H9 (cell line): ENCODE results near the gene RIMBP2. TPM values are rescaled to one million over a fixed set of nuclear protein-coding genes. Genes with fewer than 3 reads are reported as not detected.

Experiments
- DNase-seq: peaks from one replicate; pipeline ENCODE4 v3.0.0-alpha.2; 2017
- H2AFZ ChIP-seq: one replicate; pipeline ENCODE4 v1.6.1; 2013; ENCODE audit warnings: mild to moderate bottlenecking, low read length, control low read depth, moderate library complexity
- H2AK5ac ChIP-seq: 2 replicates; pipeline ENCODE4 v1.6.1; 2013; ENCODE audit warnings: low read length, control low read depth, mixed read lengths; ENCODE audit not compliant: insufficient read length
- H2BK120ac ChIP-seq: one replicate; pipeline ENCODE4 v1.6.1; 2013; ENCODE audit warnings: low read depth, mild to moderate bottlenecking, low read length, control low read depth, inconsistent platforms; ENCODE audit not compliant: poor library complexity, severe bottlenecking
- H2BK12ac ChIP-seq: 2 replicates; pipeline ENCODE4 v1.6.1; 2013; ENCODE audit warnings: low read length, control low read depth, mixed read lengths, low read depth; ENCODE audit not compliant: insufficient read length
- H2BK15ac ChIP-seq: 2 replicates; pipeline ENCODE4 v1.6.1; 2013; ENCODE audit warnings: low read depth, low read length, control low read depth
- H2BK20ac ChIP-seq: one replicate; pipeline ENCODE4 v1.6.1; 2013; ENCODE audit warnings: low read depth, mild to moderate bottlenecking, low read length, control low read depth, inconsistent platforms; ENCODE audit not compliant: poor library complexity, severe bottlenecking
- H2BK5ac ChIP-seq: 2 replicates; pipeline ENCODE4 v1.6.1; 2013; ENCODE audit warnings: low read length, control low read depth, mixed read lengths; ENCODE audit not compliant: insufficient read length
- H3K14ac ChIP-seq: 2 replicates; pipeline ENCODE4 v1.6.1; 2013; ENCODE audit warnings: low read length, control low read depth; ENCODE audit not compliant: insufficient read depth
- H3K18ac ChIP-seq: 2 replicates; pipeline ENCODE4 v1.6.1; 2013; ENCODE audit warnings: low read depth, mild to moderate bottlenecking, mixed read lengths, low read length, control low read depth; ENCODE audit not compliant: insufficient read length
- H3K23ac ChIP-seq: 2 replicates; pipeline ENCODE4 v1.6.1; 2013; ENCODE audit warnings: low read length, control low read depth, mixed read lengths, low read depth; ENCODE audit not compliant: insufficient read length
- H3K23me2 ChIP-seq: 2 replicates; pipeline ENCODE4 v1.6.1; 2013; ENCODE audit warnings: low read depth, mild to moderate bottlenecking, mixed read lengths, low read length, control low read depth; ENCODE audit not compliant: insufficient read length, poor library complexity, severe bottlenecking
- H3K27ac ChIP-seq: 2 replicates; pipeline ENCODE4 v1.5.1; 2013; ENCODE audit warnings: low read length, control low read depth, mixed read lengths, low read depth; ENCODE audit not compliant: insufficient read length
- H3K27me3 ChIP-seq: 2 replicates; pipeline ENCODE4 v1.6.1; 2013; ENCODE audit warnings: low read length, control low read depth, inconsistent platforms; ENCODE audit not compliant: insufficient read depth
- H3K4ac ChIP-seq: 2 replicates; pipeline ENCODE4 v1.6.1; 2013; ENCODE audit warnings: low read depth, mild to moderate bottlenecking, control low read depth, inconsistent platforms, low read length, moderate library complexity
- H3K4me1 ChIP-seq: 2 replicates; pipeline ENCODE4 v1.6.1; 2013; ENCODE audit warnings: low read length, control low read depth, inconsistent platforms; ENCODE audit not compliant: insufficient read depth
- H3K4me2 ChIP-seq: 2 replicates; pipeline ENCODE4 v1.6.1; 2013; ENCODE audit warnings: low read length, control low read depth, mixed read lengths; ENCODE audit not compliant: insufficient read length, insufficient read depth
- H3K56ac ChIP-seq: 2 replicates; pipeline ENCODE4 v1.6.1; 2013; ENCODE audit warnings: low read depth, mild to moderate bottlenecking, mixed read lengths, low read length, control low read depth; ENCODE audit not compliant: insufficient read length
- H3K79me1 ChIP-seq: 2 replicates; pipeline ENCODE4 v1.6.1; 2013; ENCODE audit warnings: low read depth, mild to moderate bottlenecking, moderate library complexity, low read length, control low read depth, inconsistent platforms; ENCODE audit not compliant: insufficient read depth, poor library complexity, severe bottlenecking
- H3K79me2 ChIP-seq: 2 replicates; pipeline ENCODE4 v1.6.1; 2013; ENCODE audit warnings: low read length, control low read depth, inconsistent platforms; ENCODE audit not compliant: insufficient read depth
- H3K9ac ChIP-seq: 2 replicates; pipeline ENCODE4 v1.6.1; 2013; ENCODE audit warnings: low read length, control low read depth, mixed read lengths; ENCODE audit not compliant: insufficient read length; ENCODE audit errors: extremely low read depth
- H3K9me3 ChIP-seq: one replicate; pipeline ENCODE4 v1.6.1; 2013; ENCODE audit warnings: low read depth, low read length, inconsistent platforms; ENCODE audit not compliant: control insufficient read depth
- H3T11ph ChIP-seq: one replicate; pipeline ENCODE4 v1.6.1; 2013; ENCODE audit warnings: mild to moderate bottlenecking, low read length, control low read depth, inconsistent platforms
- H4K20me1 ChIP-seq: one replicate; pipeline ENCODE4 v1.6.1; 2013; ENCODE audit not compliant: control insufficient read depth, insufficient read length, insufficient read depth
- H4K5ac ChIP-seq: 2 replicates; pipeline ENCODE4 v1.6.1; 2013; ENCODE audit warnings: low read depth, mild to moderate bottlenecking, mixed read lengths, low read length, control low read depth; ENCODE audit not compliant: insufficient read length
- H4K8ac ChIP-seq: replicated peaks from 2 replicates; pipeline ENCODE4 v1.6.1; 2013; ENCODE audit warnings: low read length, control low read depth, mixed read lengths, low read depth; ENCODE audit not compliant: insufficient read length
- H4K91ac ChIP-seq: 2 replicates; pipeline ENCODE4 v1.6.1; 2013; ENCODE audit warnings: low read depth, mild to moderate bottlenecking, moderate library complexity, mixed read lengths, low read length, control low read depth; ENCODE audit not compliant: insufficient read length
- H3K27ac Mint-ChIP-seq, 3 experiments: 2 replicates in 2 of 3; 3 replicates in 1 of 3; pipeline ENCODE4 v1.8.0; 2020 to 2021; ENCODE audit warnings: mixed read lengths in 3 of 3, mild to moderate bottlenecking in 1 of 3, moderate library complexity in 1 of 3
- H3K27me3 Mint-ChIP-seq: 2 replicates; pipeline ENCODE4 v1.8.0; 2021; ENCODE audit warnings: low read depth, mild to moderate bottlenecking, moderate library complexity, mixed read lengths
- H3K36me3 Mint-ChIP-seq, 3 experiments: 2 replicates in 2 of 3; 3 replicates in 1 of 3; pipeline ENCODE4 v1.8.0; 2020 to 2021; ENCODE audit warnings: low read depth in 3 of 3, mixed read lengths in 3 of 3; ENCODE audit not compliant: insufficient read depth in 1 of 3
- H3K4me1 Mint-ChIP-seq, 2 experiments: 2 replicates each; pipeline ENCODE4 v1.8.0; 2020; ENCODE audit warnings: mixed read lengths in 2 of 2
- H3K4me3 Mint-ChIP-seq, 2 experiments: 2 replicates in 1 of 2; 3 replicates in 1 of 2; pipeline ENCODE4 v1.8.0; 2020 to 2021; ENCODE audit warnings: mild to moderate bottlenecking in 2 of 2, mixed read lengths in 2 of 2, moderate library complexity in 1 of 2
- H3K9me3 Mint-ChIP-seq, 2 experiments: 2 replicates in 1 of 2; 3 replicates in 1 of 2; pipeline ENCODE4 v1.8.0; 2020; ENCODE audit warnings: mild to moderate bottlenecking in 2 of 2, mixed read lengths in 2 of 2, moderate library complexity in 1 of 2
- WGBS: extraction: QIAGEN DNeasy Blood & Tissue Kit; methylation state at CpG from one replicate; pipeline ENCODE4 v1.1.7; 2013; ENCODE audit warnings: missing lambda C conversion rate, low lambda C conversion rate, mixed read lengths; ENCODE audit not compliant: insufficient read length; ENCODE audit errors: extremely low coverage; 5-methylcytosine and 5-hydroxymethylcytosine counted together
- total RNA-seq: library from RNA; stranded (reverse); gene quantifications from 2 replicates; pipeline ENCODE4 v1.2.1, GENCODE V29; 2021
- TF ChIP-seq, protein P1 (sequence below): fragments of 200-600 bp; sonication (generic); conservative IDR thresholded peaks from 3 replicates; pipeline ENCODE4 v1.8.0; 2021; ENCODE audit warnings: antibody characterized with exemption, mild to moderate bottlenecking

The RIMBP2 gene
- total RNA-seq, 1 experiment from 2014 or later, result 0.70 TPM

DNA sequence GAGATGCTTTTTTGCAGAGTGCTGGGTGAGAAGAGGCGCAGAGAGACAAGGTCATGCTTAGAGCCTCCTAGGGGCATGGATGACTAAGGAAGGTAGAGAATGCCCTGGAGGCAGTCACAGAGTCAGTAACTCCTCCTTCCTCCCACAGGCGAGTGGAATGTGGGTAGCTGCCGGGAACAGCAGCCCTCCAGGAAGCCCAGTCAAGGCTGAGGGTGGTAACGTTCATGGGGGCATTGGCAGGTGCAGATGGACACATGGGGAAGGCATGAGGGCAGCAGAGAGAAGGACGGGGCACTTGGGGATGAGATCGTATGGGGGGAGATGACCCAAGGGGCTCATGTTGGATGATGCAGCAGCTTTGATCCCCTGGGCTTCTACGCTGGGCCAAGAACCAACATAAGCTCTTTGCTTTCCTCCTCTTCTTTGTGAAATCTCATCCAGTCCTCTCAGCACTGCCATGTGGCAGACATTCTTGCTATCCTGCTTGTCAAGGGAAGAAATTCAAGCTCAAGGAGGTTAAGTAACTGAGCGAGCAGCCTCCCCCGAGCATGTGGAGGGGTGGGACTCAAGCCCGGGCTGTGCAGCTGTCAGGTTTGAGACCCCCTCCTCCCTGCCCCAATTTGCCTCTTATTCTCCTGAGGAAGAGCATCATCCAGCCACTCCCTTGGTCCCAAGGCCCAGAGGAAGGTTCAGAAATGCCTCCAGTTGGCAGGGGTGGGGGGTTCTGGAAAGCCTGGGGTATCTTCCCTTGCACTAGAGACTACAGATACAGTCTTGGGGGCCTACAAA is 190.5 kb downstream of the RIMBP2 start:
- Mint-ChIP-seq H3K36me3 (no peaks in the 10 kb centered on the region), H3K9me3 (no peaks in the 10 kb centered on the region; a peak in 1 of 5 replicates), H3K4me1 (peaks cover 3 to 10% of the 10 kb centered on the region in 2 experiments), H3K4me3 (no peak overlapping the region), H3K27me3 (peaks cover 14% of the 10 kb centered on the region), H3K27ac (no peak overlapping the region; a peak in 1 of 7 replicates)
- H3T11ph ChIP-seq, result no peak overlapping the region
- no peak overlapping the region for H3K9ac ChIP-seq
- H4K20me1 ChIP-seq, result no peaks in the 10 kb centered on the region
- H3K9me3 ChIP-seq, result no peaks in the 10 kb centered on the region
- H3K4ac ChIP-seq, result no peak overlapping the region
- no peak overlapping the region for H2AFZ ChIP-seq
- H2BK5ac ChIP-seq, result no peak overlapping the region
- WGBS, result no CpG with 5 or more reads among the region's 10 CpGs
- DNase-seq, result no peak
- H3K4me2 ChIP-seq, result no peak overlapping the region
- no peaks in the 10 kb centered on the region for H3K79me1 ChIP-seq
- H3K27ac ChIP-seq, result no peak overlapping the region
- no peak overlapping the region for H2BK120ac ChIP-seq
- no peak overlapping the region for H3K56ac ChIP-seq
- H4K91ac ChIP-seq, result no peak overlapping the region
- H3K4me1 ChIP-seq, result no peaks in the 10 kb centered on the region
- H4K5ac ChIP-seq, result no peak overlapping the region
- TF ChIP-seq, protein P1, sequence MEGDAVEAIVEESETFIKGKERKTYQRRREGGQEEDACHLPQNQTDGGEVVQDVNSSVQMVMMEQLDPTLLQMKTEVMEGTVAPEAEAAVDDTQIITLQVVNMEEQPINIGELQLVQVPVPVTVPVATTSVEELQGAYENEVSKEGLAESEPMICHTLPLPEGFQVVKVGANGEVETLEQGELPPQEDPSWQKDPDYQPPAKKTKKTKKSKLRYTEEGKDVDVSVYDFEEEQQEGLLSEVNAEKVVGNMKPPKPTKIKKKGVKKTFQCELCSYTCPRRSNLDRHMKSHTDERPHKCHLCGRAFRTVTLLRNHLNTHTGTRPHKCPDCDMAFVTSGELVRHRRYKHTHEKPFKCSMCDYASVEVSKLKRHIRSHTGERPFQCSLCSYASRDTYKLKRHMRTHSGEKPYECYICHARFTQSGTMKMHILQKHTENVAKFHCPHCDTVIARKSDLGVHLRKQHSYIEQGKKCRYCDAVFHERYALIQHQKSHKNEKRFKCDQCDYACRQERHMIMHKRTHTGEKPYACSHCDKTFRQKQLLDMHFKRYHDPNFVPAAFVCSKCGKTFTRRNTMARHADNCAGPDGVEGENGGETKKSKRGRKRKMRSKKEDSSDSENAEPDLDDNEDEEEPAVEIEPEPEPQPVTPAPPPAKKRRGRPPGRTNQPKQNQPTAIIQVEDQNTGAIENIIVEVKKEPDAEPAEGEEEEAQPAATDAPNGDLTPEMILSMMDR, result no peak
- no peak overlapping the region for H2BK20ac ChIP-seq
- H3K23me2 ChIP-seq, result no peaks in the 10 kb centered on the region
- H2AK5ac ChIP-seq, result no peak overlapping the region
- H3K14ac ChIP-seq, result no peak overlapping the region
- no peak overlapping the region for H2BK15ac ChIP-seq
- H3K18ac ChIP-seq, result no peak overlapping the region
- H3K79me2 ChIP-seq, result no peaks in the 10 kb centered on the region
- H3K23ac ChIP-seq, result no peak overlapping the region
- no peaks in the 10 kb centered on the region; the same call in 1 of the 2 replicates for H3K27me3 ChIP-seq
- no peak overlapping the region for H2BK12ac ChIP-seq
- H4K8ac ChIP-seq, result no peak overlapping the region
